ENCODE measurements around the gene TNFAIP1.
"Not testable (repeated sequence)": the region's sequence is repeated elsewhere in the genome, so short reads cannot be mapped to it uniquely, and the experiment has no call there.

TNFAIP1 gene

DNA sequence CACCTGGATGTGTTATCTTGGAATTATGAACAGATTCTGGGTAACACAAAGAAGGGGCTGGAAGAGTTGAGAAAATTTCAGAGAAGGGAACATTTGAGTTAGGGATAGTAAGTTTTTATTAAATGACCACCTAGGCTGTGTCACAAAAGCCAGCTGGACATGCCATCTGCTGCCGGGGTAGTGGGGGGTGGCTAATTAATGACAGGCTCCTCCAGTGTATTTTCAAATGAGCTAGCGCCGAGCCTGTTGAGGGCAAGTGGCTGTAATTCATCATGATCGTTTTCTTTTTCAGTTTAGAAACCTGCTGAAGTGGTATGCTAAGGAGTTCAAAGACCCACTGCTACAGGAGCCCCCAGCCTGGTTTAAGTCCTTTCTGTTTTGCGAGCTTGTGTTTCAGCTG is 10.3 kb upstream of the TNFAIP1 start:
- DNase-seq: no peak

DNA sequence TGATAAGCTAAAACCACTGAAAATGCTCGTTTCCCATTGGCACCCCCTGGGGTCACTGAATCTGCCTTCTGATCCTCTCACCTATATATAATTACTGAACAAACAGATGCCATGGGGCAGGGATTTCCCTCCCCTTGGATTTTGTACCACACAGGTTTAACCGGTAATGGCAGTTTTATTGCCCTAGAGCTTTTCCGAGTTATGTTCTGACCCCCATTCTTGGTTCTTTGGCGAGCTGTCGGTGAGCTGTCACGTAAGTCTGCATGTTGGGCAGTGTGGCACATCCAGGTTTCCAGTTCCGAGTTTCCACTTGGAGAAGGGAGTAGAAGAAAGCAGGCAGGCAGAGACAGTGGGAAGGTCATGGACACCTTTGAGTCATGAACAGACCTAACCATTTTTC is 9.4 kb upstream of the TNFAIP1 start:
- no peak for DNase-seq

DNA sequence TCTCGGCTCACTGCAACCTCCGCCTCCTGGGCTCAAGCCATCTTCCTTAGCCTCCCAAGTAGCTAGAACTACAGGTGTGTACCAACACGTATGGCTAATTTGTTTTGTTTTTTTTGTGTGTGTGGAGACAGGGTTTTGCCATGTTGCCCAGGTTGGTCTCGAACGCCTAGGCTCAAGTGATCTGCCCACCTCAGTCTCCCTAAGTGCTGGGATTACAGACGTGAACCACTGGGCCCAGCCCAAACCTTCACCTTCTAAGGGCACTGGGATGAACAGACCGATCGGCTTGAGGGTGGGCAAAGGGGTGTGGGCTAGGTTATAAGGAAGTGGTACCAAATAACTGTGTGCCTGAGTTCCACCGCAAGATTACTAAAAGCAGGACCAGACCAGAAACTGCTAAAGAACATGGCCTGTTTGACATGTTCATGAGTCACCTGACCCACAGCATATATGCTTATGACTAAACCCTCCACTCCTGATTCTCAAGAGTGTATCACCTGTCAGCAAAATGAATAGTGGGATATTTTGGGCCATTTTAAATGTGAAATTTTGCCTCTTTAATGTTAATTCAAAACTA is 8.4 kb upstream of the TNFAIP1 start:
- DNase-seq: no peak

DNA sequence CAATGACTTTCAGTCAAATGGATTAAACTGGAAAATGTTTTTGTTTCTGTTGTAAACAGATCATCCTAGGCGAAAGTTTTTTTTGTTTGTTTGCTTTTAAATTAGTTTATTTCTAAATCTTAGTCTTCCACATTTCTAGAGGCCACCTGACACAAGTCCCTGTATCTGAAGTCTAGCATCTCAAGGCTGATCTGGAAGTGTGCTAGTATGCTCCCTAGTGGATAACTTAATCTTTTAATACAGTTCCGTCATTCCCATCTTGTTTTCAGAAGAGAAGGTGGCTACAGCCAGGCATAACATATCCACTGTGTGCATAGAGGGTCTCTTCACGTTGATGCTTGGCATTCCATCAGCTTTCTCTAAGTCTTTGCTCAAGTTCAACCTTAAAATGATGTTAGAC is 7.9 kb upstream of the TNFAIP1 start:
- DNase-seq: no peak

DNA sequence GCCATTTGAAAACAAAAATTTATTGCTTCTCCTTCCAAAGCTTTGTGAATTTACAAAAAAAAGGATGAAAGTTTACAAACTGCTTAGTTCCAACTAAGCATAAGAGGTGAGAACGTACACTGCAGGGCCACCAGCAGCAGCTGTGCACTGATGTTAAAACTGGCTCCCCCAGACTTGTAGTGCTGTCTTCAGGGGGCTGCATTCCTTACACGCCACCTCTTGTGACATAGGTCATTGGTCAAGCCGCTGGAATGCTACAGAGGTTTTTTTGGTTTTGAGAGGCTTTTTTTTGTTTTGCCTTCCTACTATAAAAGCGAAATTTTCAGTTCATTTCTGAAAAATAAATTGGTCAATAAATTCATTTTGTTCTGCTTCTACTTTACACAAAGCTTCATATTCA is 7.2 kb upstream of the TNFAIP1 start:
- DNase-seq: no peak

DNA sequence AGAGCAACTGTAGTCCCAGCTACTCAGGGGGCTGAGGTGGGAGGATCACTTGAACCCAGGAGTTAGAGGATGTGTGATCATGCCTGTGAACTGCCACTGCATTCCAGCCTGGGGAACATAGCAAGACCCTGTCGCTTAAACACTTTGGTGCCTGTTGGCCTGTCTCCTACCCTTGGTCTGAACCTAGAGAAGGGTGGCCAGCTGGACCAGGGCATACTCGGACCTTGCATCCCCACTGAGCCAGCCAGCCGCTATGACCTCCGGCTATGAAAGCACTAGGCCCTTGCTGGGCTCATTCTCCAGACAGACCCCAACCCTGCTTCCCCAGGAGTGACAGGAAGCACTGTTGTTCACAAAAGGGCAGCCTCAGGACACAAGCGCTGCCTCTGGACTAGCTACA is 4.9 kb upstream of the TNFAIP1 start:
- no peak for DNase-seq

DNA sequence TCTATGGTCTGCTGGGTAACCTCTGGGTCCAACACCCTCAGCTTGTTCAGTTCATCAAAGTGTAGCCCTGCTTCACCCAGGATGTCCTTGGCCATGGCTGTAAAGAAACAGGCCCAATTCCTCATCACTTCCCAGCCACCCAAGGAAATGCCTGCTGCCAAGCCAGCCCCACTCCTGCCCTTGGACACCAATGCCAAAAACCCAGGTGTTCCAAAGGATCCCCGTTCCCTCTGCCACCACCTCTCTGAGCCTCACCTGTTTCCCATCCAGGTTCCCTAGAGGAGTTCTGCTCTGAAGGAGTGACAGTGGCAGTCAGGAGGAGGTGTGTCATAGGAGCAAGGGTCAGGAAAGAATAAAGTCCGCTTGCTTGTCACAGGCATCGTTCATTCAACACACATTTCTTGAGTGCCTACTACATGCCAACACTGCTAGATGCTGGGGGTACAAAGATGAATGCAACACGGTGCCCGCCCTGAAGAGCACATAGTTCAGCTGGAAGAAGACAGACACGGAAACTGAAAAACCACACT is 3.6 kb upstream of the TNFAIP1 start:
- DNase-seq: no peak

DNA sequence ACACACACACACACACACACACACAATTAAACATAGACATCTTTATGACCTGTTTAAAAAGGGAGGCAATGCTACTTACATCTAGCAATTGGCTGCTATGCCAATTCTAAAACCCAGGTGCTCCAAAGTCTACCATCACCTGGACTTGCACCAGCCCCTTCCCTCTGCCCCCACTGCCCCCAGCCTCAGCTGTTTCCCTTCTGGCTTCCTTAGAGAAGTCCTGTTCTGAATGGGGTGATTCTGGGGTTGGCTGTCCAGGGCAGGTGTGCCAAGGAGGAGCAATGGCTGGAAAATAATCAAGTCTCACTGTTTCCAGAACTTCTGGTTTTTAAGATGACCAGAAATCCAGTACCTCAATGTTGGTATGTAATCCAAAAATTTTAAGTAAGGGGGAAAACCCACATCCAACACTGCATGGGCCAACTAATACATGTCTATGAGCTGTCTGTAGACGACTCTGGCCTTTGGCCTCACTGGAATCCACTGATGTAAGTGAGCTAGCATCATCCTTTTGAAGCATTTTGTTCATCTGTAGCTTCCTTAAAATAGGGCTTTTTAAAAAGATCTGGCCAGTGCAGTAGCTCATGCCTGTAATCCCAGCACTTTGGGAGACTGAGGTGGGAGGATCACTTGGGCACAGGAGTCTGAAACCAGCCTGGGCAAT is 2.3 kb upstream of the TNFAIP1 start:
- no peak for DNase-seq

DNA sequence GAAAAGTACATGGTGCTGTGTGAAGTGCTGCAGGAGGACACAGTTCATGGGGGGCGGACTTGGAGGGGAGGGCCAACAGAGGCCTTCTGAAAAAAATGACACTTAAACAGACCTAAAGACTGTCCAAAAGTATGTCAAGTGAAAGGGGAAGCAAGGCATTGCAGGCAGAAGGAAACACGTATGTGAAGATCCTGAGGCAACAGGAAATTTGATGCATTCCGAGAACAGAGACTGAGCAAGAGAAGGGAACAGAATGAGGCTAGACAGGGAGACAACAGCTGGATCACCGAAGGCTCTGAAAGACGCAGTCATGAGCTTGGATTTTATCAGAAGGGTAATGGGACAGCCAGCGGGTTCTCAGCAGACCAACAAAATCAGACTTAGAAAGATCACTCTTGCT is 1.4 kb upstream of the TNFAIP1 start:
- DNase-seq: no peak

DNA sequence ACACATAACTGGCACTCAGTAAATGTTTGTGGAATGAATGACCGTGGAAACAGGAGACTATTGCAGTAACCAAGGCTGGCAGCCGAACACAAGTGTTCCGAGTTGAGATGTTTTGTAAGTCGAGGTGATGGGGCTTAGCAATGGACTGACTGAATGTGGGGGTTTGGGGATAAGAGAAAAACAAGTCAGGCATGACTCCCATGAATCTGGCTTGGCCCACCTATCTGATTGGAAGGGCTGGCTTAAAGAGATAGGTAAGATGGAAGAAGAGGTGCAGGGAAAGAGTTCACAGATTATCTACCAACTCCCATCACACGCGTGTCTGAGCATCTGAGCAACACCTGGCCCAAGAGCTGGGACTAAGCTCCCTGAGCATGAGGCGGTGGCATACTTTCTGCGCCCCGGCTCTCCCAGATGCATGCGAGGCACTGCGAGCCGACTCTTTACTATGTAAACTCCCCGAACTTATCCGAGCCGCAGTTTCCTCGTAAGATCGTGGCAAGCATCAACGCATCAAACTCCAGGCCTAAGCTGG is 828 bp upstream of the TNFAIP1 start:
- no peak for DNase-seq

DNA sequence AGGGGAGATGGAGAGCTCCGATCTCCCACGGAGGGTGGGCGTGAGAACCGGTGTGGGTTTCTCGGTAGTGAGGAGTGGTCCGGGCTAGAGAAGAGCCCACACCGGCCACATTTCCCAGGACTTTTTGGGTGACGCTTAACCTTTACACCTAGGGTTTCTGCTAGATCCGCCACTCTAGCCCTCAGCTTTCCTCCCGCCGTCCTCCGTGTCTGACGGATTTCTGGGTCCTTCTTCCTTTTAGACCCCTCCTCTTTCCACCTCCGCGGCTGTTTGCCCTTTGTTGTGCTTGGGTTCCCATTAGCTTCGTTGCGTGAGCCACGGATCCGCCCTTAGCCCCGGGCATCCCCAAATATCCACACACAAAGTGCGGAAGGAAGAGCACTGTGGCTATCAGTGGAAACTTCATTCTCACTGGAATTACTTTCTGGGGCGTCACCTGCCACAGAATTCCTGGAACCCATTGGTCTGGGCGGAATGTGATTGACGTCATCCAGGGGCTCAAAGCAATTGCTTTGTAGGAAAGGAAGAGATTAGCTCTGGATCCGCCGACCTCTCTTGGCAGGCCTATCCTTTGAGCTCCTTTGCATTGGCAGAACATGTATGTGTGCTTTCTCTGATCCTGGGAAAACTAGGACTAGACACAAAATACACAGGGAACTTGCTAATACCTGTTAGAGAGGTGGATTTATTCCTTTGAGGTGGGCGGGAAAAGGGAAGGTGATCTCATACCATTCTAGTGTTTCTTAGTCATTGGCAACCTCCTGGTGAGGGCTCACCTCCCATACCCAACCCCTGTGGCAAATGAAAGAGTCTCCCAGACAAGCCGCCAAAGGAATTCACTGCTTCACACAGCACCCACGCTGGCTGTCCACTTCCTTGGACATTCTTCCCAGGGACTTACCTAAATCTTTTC is 654 bp downstream of the TNFAIP1 start:
- DNase-seq: peak; percentile 32

DNA sequence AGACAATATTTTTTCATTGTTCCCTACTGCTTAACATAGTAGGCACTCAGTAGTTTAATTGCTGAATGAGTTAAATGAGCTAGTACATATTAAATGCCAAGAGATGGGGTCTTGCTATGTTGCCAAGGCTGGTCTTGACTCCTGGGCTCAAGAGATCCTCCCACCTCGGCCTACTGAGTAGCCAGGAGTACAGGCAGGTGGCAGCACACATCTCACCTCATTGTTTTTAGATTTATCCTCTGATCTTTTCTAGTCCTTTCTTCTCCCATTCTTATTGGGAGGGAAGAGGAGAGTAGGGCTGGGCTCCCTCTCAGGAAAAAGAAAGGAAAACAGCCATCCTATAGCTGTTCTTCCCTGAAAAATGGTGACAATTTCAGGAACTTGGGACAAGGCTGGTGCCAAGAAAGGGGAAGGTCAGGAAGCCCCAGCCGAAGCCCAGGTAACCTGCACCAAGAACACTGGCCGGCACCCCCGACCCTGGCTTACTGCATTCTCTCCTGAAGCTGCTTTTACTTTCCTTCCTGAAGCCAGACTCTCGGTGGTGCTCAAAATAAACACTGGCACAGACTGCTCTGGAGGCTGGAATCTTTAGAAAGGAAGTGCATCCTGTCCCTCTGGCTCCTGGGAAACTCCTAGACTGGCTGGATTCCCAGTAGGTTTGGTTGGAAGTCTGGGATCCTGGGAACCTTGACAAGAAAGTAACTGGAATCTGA is 2.7 kb downstream of the TNFAIP1 start:
- DNase-seq: no peak

DNA sequence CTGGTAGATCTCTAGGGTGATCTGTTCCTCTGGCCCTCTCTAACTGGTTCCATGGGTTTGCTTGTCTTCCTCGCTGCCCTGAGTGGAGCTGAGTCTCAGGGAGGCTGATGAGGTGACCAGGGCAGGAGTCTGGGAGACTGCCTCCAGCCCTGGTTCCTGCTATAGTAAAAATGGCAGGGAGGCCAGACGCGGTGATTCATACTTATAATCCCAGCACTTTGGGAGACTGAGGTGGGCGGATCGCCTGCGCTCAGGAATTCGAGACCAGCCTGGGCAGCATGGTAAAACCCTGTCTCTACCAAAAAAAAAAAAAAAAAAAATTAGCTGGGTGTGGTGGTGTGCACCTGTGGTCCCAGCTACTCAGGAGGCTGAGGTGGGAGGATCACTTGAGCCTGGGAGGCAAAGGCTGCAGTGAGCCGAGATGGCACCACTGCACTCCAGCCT is 3.2 kb downstream of the TNFAIP1 start:
- not testable (repeated sequence) for DNase-seq

DNA sequence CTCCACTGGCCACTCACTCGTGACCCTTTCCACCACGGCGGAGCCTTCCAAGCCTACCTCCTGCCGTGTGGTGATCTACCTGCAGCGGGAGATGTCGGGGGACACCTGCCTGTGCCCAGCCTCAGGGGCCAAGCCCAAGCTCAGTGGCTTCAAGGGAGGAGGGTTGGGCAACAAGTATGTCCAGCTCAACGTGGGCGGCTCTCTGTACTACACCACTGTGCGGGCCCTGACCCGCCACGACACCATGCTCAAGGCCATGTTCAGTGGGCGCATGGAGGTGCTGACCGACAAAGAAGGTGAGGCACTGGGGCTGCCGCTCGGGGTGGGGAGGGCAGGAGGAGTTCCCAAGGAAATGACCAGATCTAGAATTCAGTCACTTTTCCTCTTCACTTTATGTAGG is 3.9 kb downstream of the TNFAIP1 start:
- no peak for DNase-seq

DNA sequence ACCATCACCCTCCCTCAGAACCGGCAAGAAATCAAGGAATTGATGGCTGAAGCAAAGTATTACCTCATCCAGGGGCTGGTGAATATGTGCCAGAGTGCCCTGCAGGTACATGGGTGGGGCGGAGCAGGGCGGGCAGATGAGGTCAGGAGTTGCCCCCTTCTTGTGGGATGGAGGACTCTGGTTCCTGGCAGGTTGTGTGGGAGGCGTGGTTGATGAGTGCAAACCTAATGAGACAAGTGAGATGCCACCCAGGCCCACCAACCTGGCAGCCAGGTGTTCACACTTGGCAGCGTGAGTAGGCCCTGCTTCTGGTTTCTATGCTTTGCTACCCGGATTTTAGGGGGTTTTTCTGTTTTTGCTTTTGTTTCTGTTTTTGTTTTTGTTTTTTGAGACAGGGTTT is 4.8 kb downstream of the TNFAIP1 start:
- DNase-seq: no peak

DNA sequence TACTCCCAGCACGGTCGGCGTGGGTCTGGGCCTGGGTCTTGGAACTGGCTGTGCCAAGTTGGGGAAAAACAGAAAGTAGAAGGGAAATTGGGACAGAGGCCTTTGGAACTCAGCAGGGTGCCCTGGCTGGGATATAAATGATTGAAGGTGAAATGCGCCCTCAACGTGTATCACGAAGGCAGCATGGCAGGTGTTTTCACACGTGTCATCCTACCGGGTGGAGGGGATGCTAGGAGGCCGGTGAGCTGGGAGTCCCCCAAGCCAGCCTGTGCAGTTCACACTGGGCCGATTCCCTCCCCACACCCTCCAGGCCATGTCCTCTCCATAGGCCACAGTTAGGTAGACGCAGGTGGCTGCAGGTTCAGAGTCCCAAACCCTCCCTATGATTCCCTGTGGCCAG is 6.0 kb downstream of the TNFAIP1 start:
- DNase-seq: no peak

DNA sequence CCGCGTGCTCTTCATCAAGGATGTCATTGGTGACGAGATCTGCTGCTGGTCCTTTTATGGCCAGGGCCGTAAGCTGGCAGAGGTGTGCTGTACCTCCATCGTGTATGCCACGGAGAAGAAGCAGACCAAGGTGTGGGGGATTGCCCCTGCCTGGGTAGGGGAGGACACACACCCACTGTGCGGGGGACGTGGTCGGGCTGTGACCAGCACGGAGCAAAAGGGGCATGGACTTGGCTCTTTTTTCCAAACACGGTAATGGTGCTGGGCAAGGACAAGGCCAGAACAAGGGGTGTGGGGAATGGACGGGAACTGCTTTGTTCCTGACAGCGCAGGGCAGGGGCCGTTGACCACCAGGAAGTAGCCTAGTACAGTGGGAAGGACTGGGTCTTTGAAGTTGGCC is 6.8 kb downstream of the TNFAIP1 start:
- no peak for DNase-seq

DNA sequence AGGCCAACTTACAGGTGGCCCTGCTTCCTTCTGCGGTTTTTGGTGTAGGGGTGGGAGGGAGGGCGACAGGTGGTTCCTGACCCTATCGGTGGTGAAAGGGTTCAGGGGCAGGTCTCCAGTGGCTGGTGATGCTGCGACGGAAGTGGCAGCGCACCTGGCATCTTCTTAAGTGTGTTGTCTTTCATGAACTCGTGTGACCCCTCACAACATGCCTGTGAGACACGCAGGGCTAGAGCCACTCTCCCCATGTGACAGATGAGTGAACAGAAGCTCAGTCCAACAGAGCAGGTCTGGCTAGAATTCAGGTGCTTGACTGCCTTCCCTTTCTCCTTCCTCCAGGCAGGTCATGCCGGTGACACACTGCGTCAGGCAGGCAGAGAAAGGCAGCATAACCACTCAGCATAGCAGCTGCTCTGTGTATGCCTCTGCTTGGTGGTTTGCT is 8.0 kb downstream of the TNFAIP1 start:
- DNase-seq: no peak

DNA sequence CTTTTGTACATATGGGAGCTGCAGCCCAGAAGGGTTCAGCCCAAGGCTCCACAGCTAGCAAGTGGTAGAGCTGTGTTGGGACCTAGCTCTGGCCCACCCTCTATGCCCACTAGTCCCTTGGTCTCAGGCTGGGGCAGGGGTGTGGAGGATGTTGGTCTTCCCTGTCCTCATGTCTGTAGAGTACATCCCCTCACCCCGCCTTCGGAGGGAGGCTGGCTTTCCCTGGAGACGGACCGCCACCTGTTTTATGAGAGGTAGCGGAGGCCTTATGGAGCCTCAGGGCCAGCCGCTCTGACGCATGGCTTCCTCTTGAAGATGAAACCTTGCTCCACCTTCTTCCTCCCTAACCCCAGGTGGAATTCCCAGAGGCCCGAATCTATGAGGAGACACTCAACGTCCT is 8.4 kb downstream of the TNFAIP1 start:
- no peak for DNase-seq

DNA sequence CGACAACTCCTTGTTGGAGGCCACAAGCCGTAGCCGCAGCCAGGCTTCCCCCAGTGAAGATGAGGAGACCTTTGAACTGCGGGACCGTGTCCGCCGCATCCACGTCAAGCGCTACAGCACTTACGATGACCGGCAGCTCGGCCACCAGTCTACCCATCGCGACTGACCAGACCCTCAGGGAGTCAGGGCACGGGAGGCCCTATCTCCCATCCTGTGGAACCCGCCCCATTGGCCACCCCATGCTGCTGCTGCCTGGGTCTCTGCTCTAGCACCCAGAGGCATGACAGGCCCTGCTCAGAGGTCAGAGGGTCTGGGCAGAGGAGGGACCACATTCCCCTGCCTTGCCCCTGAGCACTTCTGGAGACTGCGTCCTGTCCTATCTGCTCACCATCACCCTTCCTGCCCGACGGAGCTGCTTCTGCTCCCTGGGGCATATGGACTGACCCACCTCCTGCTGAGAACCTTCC is 8.9 kb downstream of the TNFAIP1 start:
- DNase-seq: no peak

DNA sequence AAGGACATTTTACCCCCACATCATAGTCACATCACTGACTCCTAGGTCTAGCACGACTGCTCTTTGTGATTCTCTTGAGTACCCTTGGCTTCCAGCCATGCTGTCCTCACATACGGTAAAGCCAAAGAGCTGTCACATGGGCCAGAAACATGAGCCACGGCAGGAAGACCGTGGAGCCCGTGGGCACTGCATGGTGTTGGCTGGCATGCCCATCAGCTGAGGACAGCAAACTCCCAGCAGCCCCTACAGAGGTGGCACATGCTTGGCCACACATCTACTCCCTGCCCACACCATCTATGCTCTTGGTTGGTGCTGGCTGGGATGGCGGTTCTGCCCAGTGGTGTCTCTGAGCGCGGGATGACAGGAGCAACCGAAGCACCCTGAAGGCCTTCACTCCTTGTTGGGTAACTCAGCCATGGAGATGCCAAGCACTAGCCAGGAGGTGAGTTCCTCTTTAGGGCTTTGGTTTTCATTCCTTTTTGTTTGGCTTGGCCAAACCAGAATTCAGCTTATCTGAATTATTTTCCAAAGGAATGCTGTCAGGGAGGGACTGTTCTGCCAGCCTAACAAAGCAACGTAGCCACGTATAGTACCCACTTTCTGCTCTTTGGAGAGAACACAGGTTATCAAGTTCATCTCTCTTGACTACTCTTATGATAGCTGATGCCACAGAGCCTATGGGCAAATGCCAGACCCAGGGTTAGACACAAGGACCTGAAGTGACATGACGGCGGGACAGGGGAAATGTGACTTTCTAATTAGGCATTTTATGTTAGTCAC is 10.0 kb downstream of the TNFAIP1 start:
- DNase-seq: no peak

DNA sequence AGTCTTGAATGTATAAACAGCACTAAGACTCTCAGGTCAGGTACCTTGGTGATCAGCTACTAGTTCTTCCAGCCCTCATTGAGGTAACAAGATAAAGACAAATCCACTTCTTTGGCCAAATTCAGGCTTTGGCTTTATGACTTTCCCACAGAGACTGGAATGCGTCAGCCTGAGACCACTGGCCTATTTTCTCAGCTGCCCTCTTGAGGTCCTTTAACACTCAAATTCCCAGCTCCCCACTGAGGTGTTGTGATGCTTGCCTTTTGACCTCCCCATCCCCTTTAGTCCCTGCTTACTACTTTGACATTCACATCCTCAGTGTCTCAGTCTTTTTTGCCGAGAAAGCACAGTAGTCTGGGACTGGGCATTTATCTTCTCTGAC is 10.6 kb downstream of the TNFAIP1 start:
- DNase-seq: no peak
